Motor neuron (in vitro differentiated cells): ENCODE data around the gene KIF12. TPM values are rescaled to one million over a fixed set of nuclear protein-coding genes. Genes with fewer than 3 reads are reported as not detected.
"Not testable (repeated sequence)": the region's sequence is repeated elsewhere in the genome, so short reads cannot be mapped to it uniquely, and the experiment has no call there.

Experiments
- ATAC-seq, 8 experiments: fragments of 200-7000 bp; cut with Tn5 transposase; replicated peaks in 6 of 8; 2 replicates each; pipeline ENCODE4 v1.8.0; 2021; ENCODE audit warnings: mild to moderate bottlenecking in 8 of 8, moderate library complexity in 8 of 8
- H3K27ac ChIP-seq, 2 donors: fragments of 250-450 bp; sonication (Bioruptor Pico); 2 replicates each; pipeline ENCODE4 v1.9.0; 2021; ENCODE audit warnings: antibody characterized with exemption in 2 of 2, mild to moderate bottlenecking in 2 of 2, moderate library complexity in 1 of 2
- H3K4me1 ChIP-seq, 2 donors: fragments of 250-450 bp; sonication (Bioruptor Pico); replicated peaks in 1 of 2; 2 replicates each; pipeline ENCODE4 v1.6.1; 2021; ENCODE audit warnings: antibody characterized with exemption in 2 of 2, mild to moderate bottlenecking in 2 of 2, moderate library complexity in 1 of 2
- H3K4me3 ChIP-seq, 5 donors: fragments of 250-450 bp; sonication (Bioruptor Pico); 2 replicates each; pipeline ENCODE4 v1.9.0; 2021; ENCODE audit warnings: antibody characterized with exemption in 5 of 5, mild to moderate bottlenecking in 5 of 5, moderate library complexity in 4 of 5
- WGBS, 10 experiments: fragments of 450-650 bp; shearing (Covaris generic); methylation state at CpG; one replicate each; pipeline ENCODE4 v1.0.0; 2022; 5-methylcytosine and 5-hydroxymethylcytosine counted together
- in situ Hi-C, 9 experiments: fragments of 400-800 bp; cut with MboI; loops; one replicate each; pipeline ENCODE4 v1.15.0; 2021; ENCODE audit warnings: low sequenced_read_pairs in 9 of 9, low pct_unique_long_range_greater_than_20kb in 2 of 9; ENCODE audit not compliant: unreplicated experiment in 9 of 9
- total RNA-seq, 8 experiments: library from RNA; unstranded; fragments of 300-600 nt; gene quantifications; 2 replicates each; pipeline versions ENCODE4 v1.2.3 to v1.2.4, GENCODE V29; 2022

KIF12 gene
- total RNA-seq, 8 experiments from 2014 or later = 0.46 to 2.0 (median 0.96) TPM; not detected in 3

DNA sequence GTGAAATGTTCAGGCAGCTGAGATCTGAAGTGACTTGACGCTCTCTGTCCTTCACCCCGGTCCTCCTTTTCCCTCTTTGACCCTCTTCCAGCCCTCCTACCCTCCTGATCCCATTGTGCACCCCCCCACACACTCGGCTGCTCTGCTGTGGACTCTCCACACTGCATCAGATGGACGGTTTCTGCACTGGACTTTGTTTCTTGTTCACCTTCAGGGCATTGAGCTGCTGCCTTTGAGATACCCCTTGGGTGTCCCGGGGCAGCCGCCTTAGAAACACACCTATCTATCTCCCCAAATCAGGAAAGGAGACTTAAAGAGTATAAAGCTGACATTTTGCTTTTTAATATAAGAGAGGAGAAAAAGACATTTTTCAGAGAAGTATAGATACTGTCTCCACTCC is 48.4 kb downstream of the KIF12 start:
- WGBS, 10 experiments = 90 to 100% (median 96%) methylated on average over 1 to 5 of the region's 6 CpGs; no CpG with 5 or more reads in 2 of the 10 experiments
- Histone ChIP-seq H3K4me3 (no peak overlapping the region), H3K27ac (no peak overlapping the region), H3K4me1 (peaks cover 0 to 3% of the 10 kb centered on the region in 2 donors)
- ATAC-seq = no peak
- in situ Hi-C loops = no loop called here

- in situ Hi-C loops = no loop called here
- ATAC-seq = no peak
- no peak overlapping the region for H3K27ac ChIP-seq
- no peak overlapping the region for H3K4me3 ChIP-seq
- 75 to 100% (median 93%) methylated on average over 1 to 6 of the region's 11 CpGs; no CpG with 5 or more reads in 3 of the 10 experiments for WGBS, 10 experiments
- H3K4me1 ChIP-seq = peaks cover 0 to 3% of the 10 kb centered on the region in 2 donors
Measured at GRCh38 chr9:114050226-114050568, 48.9 kb downstream of the KIF12 start.

- in situ Hi-C loops = loop anchor here in 4 of 9 experiments (25.0 kb wide), 5 partner anchors 88 to 337 kb away; no protein-coding TSS in a partner anchor
- no peak for ATAC-seq
- Histone ChIP-seq H3K27ac (no peak overlapping the region), H3K4me1 (peaks cover 0 to 3% of the 10 kb centered on the region in 2 donors), H3K4me3 (no peak overlapping the region)
- WGBS, 10 experiments = 75 to 100% (median 94%) methylated on average over 1 to 24 of the region's 40 CpGs; no CpG with 5 or more reads in 1 of the 10 experiments
Measured at GRCh38 chr9:114049441-114050225, 49.5 kb downstream of the KIF12 start.

DNA sequence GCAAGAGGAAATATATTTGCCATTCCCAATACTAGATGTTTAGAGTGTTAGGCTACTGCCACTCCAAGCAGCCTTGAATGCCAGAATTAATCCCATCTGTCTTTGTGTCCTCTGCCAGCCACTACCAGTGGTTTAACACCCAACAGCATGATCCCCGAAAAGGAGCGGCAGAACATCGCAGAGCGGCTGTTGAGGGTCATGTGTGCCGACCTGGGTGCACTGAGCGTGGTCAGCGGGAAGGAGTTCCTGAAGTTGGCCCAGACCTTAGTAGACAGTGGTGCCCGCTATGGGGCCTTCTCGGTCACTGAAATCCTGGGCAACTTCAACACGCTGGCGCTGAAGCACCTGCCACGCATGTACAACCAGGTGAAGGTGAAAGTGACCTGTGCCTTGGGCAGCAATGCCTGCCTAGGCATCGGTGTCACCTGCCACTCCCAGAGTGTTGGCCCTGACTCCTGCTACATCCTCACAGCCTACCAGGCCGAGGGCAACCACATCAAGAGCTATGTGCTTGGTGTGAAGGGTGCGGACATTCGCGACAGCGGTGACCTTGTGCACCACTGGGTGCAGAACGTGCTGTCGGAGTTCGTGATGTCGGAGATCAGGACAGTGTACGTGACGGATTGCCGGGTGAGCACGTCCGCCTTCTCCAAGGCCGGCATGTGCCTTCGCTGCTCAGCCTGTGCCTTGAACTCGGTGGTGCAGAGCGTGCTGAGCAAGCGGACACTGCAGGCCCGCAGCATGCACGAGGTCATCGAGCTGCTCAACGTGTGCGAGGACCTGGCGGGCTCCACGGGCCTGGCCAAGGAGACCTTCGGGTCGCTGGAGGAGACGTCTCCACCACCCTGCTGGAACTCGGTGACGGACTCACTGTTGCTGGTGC is 50.3 kb downstream of the KIF12 start:
- WGBS, 10 experiments = 88 to 100% (median 98%) methylated on average over 1 to 15 of the region's 44 CpGs; no CpG with 5 or more reads in 4 of the 10 experiments
- in situ Hi-C loops = loop anchor here in 4 of 9 experiments (25.0 kb wide), 5 partner anchors 89 to 336 kb away; no protein-coding TSS in a partner anchor
- Histone ChIP-seq H3K27ac (no peak overlapping the region), H3K4me1 (no peaks in the 10 kb centered on the region), H3K4me3 (no peak overlapping the region)
- ATAC-seq = no peak

DNA sequence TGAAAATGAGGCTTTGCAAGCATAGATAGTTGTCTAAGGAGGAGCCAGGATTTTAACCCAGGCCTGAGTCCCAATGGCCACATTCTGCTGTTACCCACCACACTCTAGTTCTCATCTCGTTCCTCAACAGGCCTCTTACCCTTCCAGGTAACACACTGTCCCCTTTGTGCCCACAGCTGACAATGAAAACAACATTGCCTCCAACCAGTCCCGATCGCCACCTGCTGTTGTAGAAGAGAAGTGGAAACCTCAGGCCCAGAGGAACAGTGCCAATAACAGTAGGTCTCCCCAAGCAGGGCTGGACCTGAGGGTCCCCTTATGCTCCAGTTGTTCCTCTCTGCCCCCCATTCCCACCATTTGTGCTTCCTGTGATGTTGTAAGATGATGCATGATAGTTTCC is 51.4 kb downstream of the KIF12 start:
- peak in 2 of 8 experiments; percentile 30 to 49 for ATAC-seq
- Histone ChIP-seq H3K4me3 (no peak overlapping the region), H3K4me1 (no peaks in the 10 kb centered on the region), H3K27ac (no peak overlapping the region)
- in situ Hi-C loops = loop anchor here in 4 of 9 experiments (25.0 kb wide), 5 partner anchors 90 to 335 kb away; no protein-coding TSS in a partner anchor
- 40 to 97% (median 75%) methylated on average over 1 to 3 of the region's 3 CpGs; no CpG with 5 or more reads in 4 of the 10 experiments for WGBS, 10 experiments

DNA sequence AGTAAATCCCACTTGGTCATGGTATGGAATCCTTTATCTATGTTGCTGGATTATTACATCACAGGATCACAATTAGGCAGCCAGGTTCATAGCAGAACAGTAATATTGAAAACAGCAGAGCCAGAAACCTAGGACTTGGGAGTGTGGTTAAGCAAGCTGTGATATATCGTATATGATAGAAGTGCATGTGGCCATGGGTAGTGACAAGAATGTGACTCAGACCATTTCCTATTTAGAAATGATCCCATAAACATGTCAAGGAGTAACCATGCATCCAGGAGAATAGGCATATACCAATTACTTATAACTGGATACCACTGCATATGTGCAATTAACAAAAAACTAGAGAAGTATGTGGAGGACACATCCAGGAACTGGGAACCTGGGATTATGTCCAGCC is 52.2 kb downstream of the KIF12 start:
- in situ Hi-C loops = loop anchor here in 4 of 9 experiments (25.0 kb wide), 5 partner anchors 90 to 335 kb away; no protein-coding TSS in a partner anchor
- 50 to 100% (median 86%) methylated on average over 1 of the region's 1 CpG; no CpG with 5 or more reads in 3 of the 10 experiments for WGBS, 10 experiments
- Histone ChIP-seq H3K4me3 (no peak overlapping the region), H3K4me1 (no peaks in the 10 kb centered on the region), H3K27ac (no peak overlapping the region)
- ATAC-seq = peak in 4 of 8 experiments; percentile 23 to 57 (median 36)

GRCh38 chr9:114046237-114046755 is 52.8 kb downstream of the KIF12 start:
- ATAC-seq = no peak
- 67 to 100% (median 100%) methylated on average over 1 to 4 of the region's 4 CpGs for WGBS, 10 experiments
- no peak overlapping the region for H3K27ac ChIP-seq
- H3K4me1 ChIP-seq = no peaks in the 10 kb centered on the region
- in situ Hi-C loops = loop anchor here in 4 of 9 experiments (25.0 kb wide), 5 partner anchors 91 to 334 kb away; no protein-coding TSS in a partner anchor
- no peak overlapping the region for H3K4me3 ChIP-seq

DNA sequence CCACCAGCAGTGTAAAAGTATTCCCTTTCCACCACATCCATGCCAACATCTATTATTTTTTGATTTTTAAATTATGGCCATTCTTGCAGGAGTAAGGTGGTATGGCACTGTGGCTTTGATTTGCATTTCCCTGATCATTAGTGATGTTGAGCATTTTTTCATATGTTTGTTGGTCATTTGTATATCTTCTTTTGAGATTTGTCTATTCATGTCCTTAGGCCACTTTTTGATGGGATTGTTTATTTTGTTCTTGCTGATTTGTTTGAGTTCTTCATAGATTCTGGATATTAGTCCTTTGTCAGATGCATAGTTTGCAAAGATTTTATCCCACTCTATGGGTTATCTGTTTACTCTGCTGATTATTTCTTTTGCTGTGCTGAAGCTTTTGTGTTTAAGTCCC is 55.4 kb downstream of the KIF12 start:
- ATAC-seq, H3K4me3 ChIP-seq, H3K4me1 ChIP-seq, H3K27ac ChIP-seq: not testable (repeated sequence)
- in situ Hi-C loops = loop anchor here in 4 of 9 experiments (25.0 kb wide), 5 partner anchors 94 to 331 kb away; no protein-coding TSS in a partner anchor

Other genes with a start within 250 kb of the KIF12 start
- 10 to 100 TPM in 7 of 8 experiments, 1 to 10 TPM in 1; 3.4 to 41.6 (median 20.4) TPM for gene ZNF618, start 223.0 kb downstream of the KIF12 start, total RNA-seq
- 1 to 10 TPM in 1 of 8 experiments, under 1 TPM in 6, not detected in 1; 0.16 to 1.8 (median 0.45) TPM for gene AMBP, start 21.0 kb downstream of the KIF12 start, total RNA-seq
- gene COL27A1, start 56.2 kb upstream of the KIF12 start, total RNA-seq = 10 to 100 TPM in 1 of 8 experiments, 1 to 10 TPM in 6, under 1 TPM in 1; 0.54 to 40.3 (median 4.2) TPM
- gene ORM1, start 223.8 kb upstream of the KIF12 start, total RNA-seq = not detected
- gene ORM2, start 230.6 kb upstream of the KIF12 start, total RNA-seq = under 1 TPM in 1 of 8 experiments, not detected in 7; 0.46 TPM